ENCODE data around the gene KIAA1217. TPM values are rescaled to one million over a fixed set of nuclear protein-coding genes. Genes with fewer than 3 reads are reported as not detected.

KIAA1217 gene
- polyA plus RNA-seq, 1 of the 3 experiments (the other 2 are of a cell fraction), result 7.2 TPM

DNA sequence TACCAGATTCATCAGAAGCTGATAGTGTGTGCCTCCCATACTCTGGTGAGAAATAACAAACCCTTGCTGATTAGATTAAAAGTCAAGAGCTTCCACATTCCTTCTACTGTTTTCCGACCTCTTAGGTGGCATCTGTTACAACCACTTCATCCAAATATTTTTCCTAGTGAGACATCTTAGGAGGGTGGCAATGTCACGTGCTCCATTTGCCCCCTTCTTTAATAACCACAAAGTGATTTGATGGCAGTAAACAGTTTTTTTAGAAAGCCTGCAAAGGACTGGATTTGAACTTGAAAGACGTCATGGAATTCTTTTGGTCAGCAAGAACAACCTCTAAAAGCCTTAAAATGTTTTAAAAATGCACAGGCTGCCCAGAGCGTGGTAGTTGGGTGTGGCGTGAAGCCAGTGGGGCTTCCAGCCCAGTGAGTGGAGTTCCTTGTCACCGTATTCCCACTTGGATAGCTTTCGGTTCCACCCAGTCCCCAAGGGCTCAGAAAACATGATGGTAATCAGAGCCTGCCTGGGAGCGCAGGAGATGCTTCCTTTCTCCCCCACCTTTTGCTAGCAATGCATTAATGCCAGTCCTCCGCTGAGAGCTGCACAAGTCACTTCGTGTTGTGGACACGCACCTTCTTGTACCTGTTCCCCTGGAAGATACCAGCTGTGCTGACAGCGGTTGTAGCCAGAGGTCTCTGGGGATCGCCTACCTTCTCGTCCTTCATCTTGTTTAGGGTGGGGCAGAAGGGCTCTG lies 256.4 kb downstream of the KIAA1217 start (continued):
- TF ChIP-seq RFX5 (IDR thresholded peaks at IDR 0.05; ENCODE audit: low read length) (no peak), MEF2A (IDR thresholded peaks at IDR 0.05; ENCODE audit: borderline replicate concordance, low read depth) (no peak), YY1 (IDR thresholded peaks at IDR 0.05; ENCODE audit: low read depth) (no peak), GATA2 (CRISPR knock-in tag; IDR thresholded peaks at IDR 0.05) (no peak), RCOR1 (IDR thresholded peaks at IDR 0.05; ENCODE audit: low read length) (no peak), TEAD4 (IDR thresholded peaks at IDR 0.05; ENCODE audit: borderline replicate concordance, insufficient read depth) (no peak), FOXJ3 (CRISPR knock-in tag; IDR thresholded peaks at IDR 0.05) (no peak), TCF12 (IDR thresholded peaks at IDR 0.05) (peak; percentile 3; the same call in 1 of the 2 replicates), EZH2phosphoT487 (IDR thresholded peaks at IDR 0.05; ENCODE audit: borderline replicate concordance, low read depth) (no peak), GABPA (IDR thresholded peaks at IDR 0.05; ENCODE audit: low read depth) (no peak), REST (IDR thresholded peaks at IDR 0.05; ENCODE audit: low read depth, low read length) (no peak), MXI1 (IDR thresholded peaks at IDR 0.05; ENCODE audit: low read depth, low read length) (no peak), CHD2 (IDR thresholded peaks at IDR 0.05; ENCODE audit: low read length, partially characterized antibody) (no peak), SMC3 (IDR thresholded peaks at IDR 0.05; ENCODE audit: low read depth, low read length) (no peak), FOXM1 (IDR thresholded peaks at IDR 0.05; ENCODE audit: low read depth) (no peak)
- TF ChIP-seq, protein P1, sequence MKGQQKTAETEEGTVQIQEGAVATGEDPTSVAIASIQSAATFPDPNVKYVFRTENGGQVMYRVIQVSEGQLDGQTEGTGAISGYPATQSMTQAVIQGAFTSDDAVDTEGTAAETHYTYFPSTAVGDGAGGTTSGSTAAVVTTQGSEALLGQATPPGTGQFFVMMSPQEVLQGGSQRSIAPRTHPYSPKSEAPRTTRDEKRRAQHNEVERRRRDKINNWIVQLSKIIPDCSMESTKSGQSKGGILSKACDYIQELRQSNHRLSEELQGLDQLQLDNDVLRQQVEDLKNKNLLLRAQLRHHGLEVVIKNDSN (IDR thresholded peaks at IDR 0.05; ENCODE audit: borderline replicate concordance, low read depth), result peak; percentile 65; the same call in 1 of the 2 replicates
- TF ChIP-seq, protein P2, sequence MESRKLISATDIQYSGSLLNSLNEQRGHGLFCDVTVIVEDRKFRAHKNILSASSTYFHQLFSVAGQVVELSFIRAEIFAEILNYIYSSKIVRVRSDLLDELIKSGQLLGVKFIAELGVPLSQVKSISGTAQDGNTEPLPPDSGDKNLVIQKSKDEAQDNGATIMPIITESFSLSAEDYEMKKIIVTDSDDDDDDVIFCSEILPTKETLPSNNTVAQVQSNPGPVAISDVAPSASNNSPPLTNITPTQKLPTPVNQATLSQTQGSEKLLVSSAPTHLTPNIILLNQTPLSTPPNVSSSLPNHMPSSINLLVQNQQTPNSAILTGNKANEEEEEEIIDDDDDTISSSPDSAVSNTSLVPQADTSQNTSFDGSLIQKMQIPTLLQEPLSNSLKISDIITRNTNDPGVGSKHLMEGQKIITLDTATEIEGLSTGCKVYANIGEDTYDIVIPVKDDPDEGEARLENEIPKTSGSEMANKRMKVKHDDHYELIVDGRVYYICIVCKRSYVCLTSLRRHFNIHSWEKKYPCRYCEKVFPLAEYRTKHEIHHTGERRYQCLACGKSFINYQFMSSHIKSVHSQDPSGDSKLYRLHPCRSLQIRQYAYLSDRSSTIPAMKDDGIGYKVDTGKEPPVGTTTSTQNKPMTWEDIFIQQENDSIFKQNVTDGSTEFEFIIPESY (IDR thresholded peaks at IDR 0.05; ENCODE audit: borderline replicate concordance, low read depth), result no peak
- TF ChIP-seq, protein P3, sequence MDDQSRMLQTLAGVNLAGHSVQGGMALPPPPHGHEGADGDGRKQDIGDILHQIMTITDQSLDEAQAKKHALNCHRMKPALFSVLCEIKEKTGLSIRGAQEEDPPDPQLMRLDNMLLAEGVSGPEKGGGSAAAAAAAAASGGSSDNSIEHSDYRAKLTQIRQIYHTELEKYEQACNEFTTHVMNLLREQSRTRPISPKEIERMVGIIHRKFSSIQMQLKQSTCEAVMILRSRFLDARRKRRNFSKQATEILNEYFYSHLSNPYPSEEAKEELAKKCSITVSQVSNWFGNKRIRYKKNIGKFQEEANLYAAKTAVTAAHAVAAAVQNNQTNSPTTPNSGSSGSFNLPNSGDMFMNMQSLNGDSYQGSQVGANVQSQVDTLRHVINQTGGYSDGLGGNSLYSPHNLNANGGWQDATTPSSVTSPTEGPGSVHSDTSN (IDR thresholded peaks at IDR 0.05), result no peak
- TF ChIP-seq, protein P4, sequence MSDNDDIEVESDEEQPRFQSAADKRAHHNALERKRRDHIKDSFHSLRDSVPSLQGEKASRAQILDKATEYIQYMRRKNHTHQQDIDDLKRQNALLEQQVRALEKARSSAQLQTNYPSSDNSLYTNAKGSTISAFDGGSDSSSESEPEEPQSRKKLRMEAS (IDR thresholded peaks at IDR 0.05; ENCODE audit: low read depth), result no peak
